Astrocyte (in vitro differentiated cells and primary cell): ENCODE data around the gene CROCC. TPM values are rescaled to one million over a fixed set of nuclear protein-coding genes. Genes with fewer than 3 reads are reported as not detected.
A peak's percentile ranks its signal among the peaks of the same experiment; 100 is the strongest.

ENCODE experiments used
- DNase-seq: peaks from one replicate; pipeline ENCODE4 v3.0.0-alpha.2; 2010; ENCODE audit warnings: low read depth
- FAIRE-seq: peaks from 2 replicates; lab custom pipeline; 2011; peaks lifted over from hg19 to GRCh38; lab: Jason Lieb, UNC
- H2AFZ ChIP-seq: 2 replicates; pipeline ENCODE4 v1.6.0; 2012; ENCODE audit warnings: low read depth, low read length, inconsistent platforms
- H3K27ac ChIP-seq: 2 replicates; pipeline ENCODE4 v1.5.1; 2011; ENCODE audit warnings: low read depth, low read length, inconsistent platforms
- H3K27me3 ChIP-seq: 2 replicates; pipeline ENCODE4 v1.6.0; 2011; ENCODE audit warnings: low read length, inconsistent platforms; ENCODE audit not compliant: insufficient read depth
- H3K36me3 ChIP-seq: 2 replicates; pipeline ENCODE4 v1.5.1; 2011; ENCODE audit warnings: low read length, inconsistent platforms; ENCODE audit not compliant: insufficient read depth
- H3K4me1 ChIP-seq: 2 replicates; pipeline ENCODE4 v1.5.1; 2011; ENCODE audit warnings: low read length, inconsistent platforms; ENCODE audit not compliant: insufficient read depth
- H3K4me2 ChIP-seq: 2 replicates; pipeline ENCODE4 v1.6.0; 2012; ENCODE audit warnings: low read length, inconsistent platforms
- H3K4me3 ChIP-seq: 2 replicates; pipeline ENCODE4 v1.5.1; 2011; ENCODE audit warnings: low read depth, mild to moderate bottlenecking, low read length, inconsistent platforms; ENCODE audit not compliant: insufficient read depth
- H3K79me2 ChIP-seq: 2 replicates; pipeline ENCODE4 v1.6.0; 2012; ENCODE audit warnings: mild to moderate bottlenecking, low read length, inconsistent platforms; ENCODE audit not compliant: insufficient read depth
- H3K9ac ChIP-seq: 2 replicates; pipeline ENCODE4 v1.6.0; 2012; ENCODE audit warnings: mild to moderate bottlenecking, low read length, inconsistent platforms
- H3K9me3 ChIP-seq: 2 replicates; pipeline ENCODE4 v1.5.1; 2012; ENCODE audit warnings: low read depth, mild to moderate bottlenecking, low read length, inconsistent platforms; ENCODE audit not compliant: insufficient read depth
- H4K20me1 ChIP-seq: 2 replicates; pipeline ENCODE4 v1.6.0; 2012; ENCODE audit warnings: low read length, inconsistent platforms; ENCODE audit not compliant: insufficient read depth
- H3K27ac Mint-ChIP-seq: one replicate; pipeline ENCODE4 v1.8.0; 2021; ENCODE audit warnings: mild to moderate bottlenecking, mixed read lengths; ENCODE audit not compliant: unreplicated experiment
- H3K27me3 Mint-ChIP-seq: one replicate; pipeline ENCODE4 v1.8.0; 2021; ENCODE audit warnings: low read depth, mixed read lengths; ENCODE audit not compliant: unreplicated experiment
- H3K36me3 Mint-ChIP-seq: one replicate; pipeline ENCODE4 v1.8.0; 2021; ENCODE audit warnings: low read depth, mixed read lengths; ENCODE audit not compliant: unreplicated experiment
- H3K4me1 Mint-ChIP-seq: one replicate; pipeline ENCODE4 v1.8.0; 2021; ENCODE audit warnings: low read depth, mixed read lengths; ENCODE audit not compliant: unreplicated experiment
- H3K4me3 Mint-ChIP-seq: one replicate; pipeline ENCODE4 v1.8.0; 2021; ENCODE audit warnings: mild to moderate bottlenecking, moderate library complexity, mixed read lengths; ENCODE audit not compliant: unreplicated experiment
- H3K9me3 Mint-ChIP-seq: one replicate; pipeline ENCODE4 v1.8.0; 2021; ENCODE audit warnings: mild to moderate bottlenecking, mixed read lengths; ENCODE audit not compliant: unreplicated experiment
- CTCF ChIP-seq: IDR thresholded peaks from 2 replicates; pipeline ENCODE4 v1.5.1; 2011; ENCODE audit warnings: low read depth, mild to moderate bottlenecking, inconsistent platforms, low read length, moderate library complexity; ENCODE audit not compliant: insufficient read depth
- EZH2 ChIP-seq: IDR thresholded peaks from 2 replicates; pipeline ENCODE4 v1.6.1; 2012; ENCODE audit warnings: mild to moderate bottlenecking, low read length, inconsistent platforms; ENCODE audit not compliant: insufficient read depth
- total RNA-seq: library from RNA; stranded (reverse); gene quantifications from 2 replicates; pipeline ENCODE4 v1.2.1, GENCODE V29; 2021

Gene CROCC
- total RNA-seq, 1 donor from 2014 or later, result 12.1 TPM

GRCh38 chr1:16905868-16906702 is 15.6 kb upstream of the CROCC start:
- Mint-ChIP-seq H3K4me1 (peaks cover 8% of the 10 kb centered on the region), H3K36me3 (no peaks in the 10 kb centered on the region), H3K9me3 (peaks cover 2% of the 10 kb centered on the region), H3K4me3 (no peak overlapping the region), H3K27ac (no peak overlapping the region), H3K27me3 (no peaks in the 10 kb centered on the region)
- DNase-seq (no peak), FAIRE-seq (no peak)
- H3K9me3 ChIP-seq, result no peaks in the 10 kb centered on the region
- H3K4me2 ChIP-seq, result peak overlapping the region; percentile 61
- H2AFZ ChIP-seq, result no peak overlapping the region
- TF ChIP-seq EZH2 (no peak), CTCF (no peak)
- H3K27me3 ChIP-seq, result no peaks in the 10 kb centered on the region
- H3K79me2 ChIP-seq, result no peaks in the 10 kb centered on the region
- H3K9ac ChIP-seq, result peak overlapping the region; percentile 11
- H4K20me1 ChIP-seq, result no peaks in the 10 kb centered on the region
- H3K4me3 ChIP-seq, result no peak overlapping the region
- H3K27ac ChIP-seq, result peak overlapping the region; percentile 33
- peaks cover 28% of the 10 kb centered on the region for H3K4me1 ChIP-seq
- no peaks in the 10 kb centered on the region for H3K36me3 ChIP-seq

- TF ChIP-seq EZH2 (no peak), CTCF (no peak)
- Histone ChIP-seq H3K27me3 (no peaks in the 10 kb centered on the region), H3K79me2 (no peaks in the 10 kb centered on the region), H3K9ac (no peak overlapping the region), H3K36me3 (no peaks in the 10 kb centered on the region), H3K4me3 (no peak overlapping the region), H3K4me1 (peaks cover 28% of the 10 kb centered on the region), H3K27ac (no peak overlapping the region), H3K4me2 (no peak overlapping the region), H3K9me3 (no peaks in the 10 kb centered on the region), H2AFZ (no peak overlapping the region), H4K20me1 (no peaks in the 10 kb centered on the region)
- FAIRE-seq (no peak), DNase-seq (no peak)
- Mint-ChIP-seq H3K27ac (no peak overlapping the region), H3K4me3 (no peak overlapping the region), H3K9me3 (peaks cover 2% of the 10 kb centered on the region), H3K27me3 (no peaks in the 10 kb centered on the region), H3K36me3 (no peaks in the 10 kb centered on the region), H3K4me1 (peaks cover 8% of the 10 kb centered on the region)
Observed at GRCh38 chr1:16906873-16907272, 14.9 kb upstream of the CROCC start.
